Adrenal gland (tissue), 12 donors: ENCODE data around the gene NCMAP. TPM values are rescaled to one million over a fixed set of nuclear protein-coding genes. Genes with fewer than 3 reads are reported as not detected.
A peak's percentile ranks its signal among the peaks of the same experiment; 100 is the strongest.
"Not testable (repeated sequence)": the region's sequence is repeated elsewhere in the genome, so short reads cannot be mapped to it uniquely, and the experiment has no call there.

Source experiments
- DNase-seq, 7 donors: peaks; one replicate each; pipeline ENCODE4 v3.0.0-alpha.2; 2019 to 2020
- H3K27ac ChIP-seq, 5 donors: fragments of 200-600 bp; sonication (generic) in 4 of 5; 1 replicate in 3 of 5; 2 replicates in 2 of 5; pipeline versions ENCODE4 v1.5.1 to v1.8.0; 2016 to 2020; ENCODE audit warnings: mild to moderate bottlenecking in 1 of 5
- H3K27me3 ChIP-seq: fragments of 200-600 bp; 2 replicates; pipeline ENCODE4 v1.8.0; 2021
- H3K36me3 ChIP-seq, 2 donors: fragments of 200-600 bp; replicated peaks in 1 of 2; 1 replicate in 1 of 2; 2 replicates in 1 of 2; pipeline versions ENCODE4 v1.5.1 to v1.8.0; 2018 to 2022
- H3K4me1 ChIP-seq, 2 donors: fragments of 200-600 bp; replicated peaks in 1 of 2; 1 replicate in 1 of 2; 2 replicates in 1 of 2; pipeline versions ENCODE4 v1.5.1 to v1.8.0; 2018 to 2021
- H3K4me3 ChIP-seq, 4 donors: fragments of 200-600 bp; sonication (generic) in 3 of 4; one replicate each; pipeline ENCODE4 v1.5.1; 2016 to 2018
- H3K9me3 ChIP-seq, 3 donors: fragments of 200-600 bp; sonication (generic) in 1 of 3; replicated peaks in 1 of 3; 1 replicate in 2 of 3; 2 replicates in 1 of 3; pipeline versions ENCODE4 v1.5.1 to v1.8.0; 2016 to 2021
- CTCF ChIP-seq, 6 experiments: fragments of 450-650 bp in 4 of 6; fragments of 200-600 bp in 2 of 6; sonication (generic) in 1 of 6; IDR thresholded peaks; 1 replicate in 5 of 6; 2 replicates in 1 of 6; pipeline versions ENCODE4 v1.5.1 to v1.8.0; 2016 to 2021; ENCODE audit warnings: antibody characterized with exemption in 6 of 6, mild to moderate bottlenecking in 2 of 6, moderate library complexity in 1 of 6
- POLR2A ChIP-seq, 2 donors: fragments of 450-650 bp; IDR thresholded peaks; one replicate each; pipeline ENCODE4 v1.6.1; 2017; ENCODE audit warnings: antibody characterized with exemption in 2 of 2, mild to moderate bottlenecking in 2 of 2, moderate library complexity in 1 of 2
- WGBS, 4 donors: extraction: QIAGEN DNeasy Blood & Tissue Kit in 2 of 4; methylation state at CpG; one replicate each; pipeline versions ENCODE4 v1.1.5 to v1.1.7; 2013 to 2017; 5-methylcytosine and 5-hydroxymethylcytosine counted together
- intact Hi-C, 2 donors: fragments of 100-400 bp; cut with DNase I; formaldehyde crosslinking; loops; one replicate each; pipeline versions ENCODE4 v1.14.1 to v1.15.0; 2022 to 2023
- polyA plus RNA-seq, 3 donors: library from polyadenylated mRNA; stranded (reverse); fragments of 200-250 nt in 2 of 3; fragments of 350-450 nt in 1 of 3; fragmentation: Illumina TruSeq in 1 of 3; extraction: RNeasy Lipid Tissue Mini Kit (QIAGEN cat#74804) in 1 of 3; gene quantifications; one replicate each; pipeline ENCODE4 v1.2.3, GENCODE V29; 2013 to 2014
- total RNA-seq, 9 donors: library from RNA; depleted of rRNA in 4 of 9; stranded (reverse); fragments of >200 nt in 4 of 9; fragments of 120-200 nt in 1 of 9; fragmentation: NEBNext Ultra II Directional in 1 of 9; extraction: Animal tissue kit (Norgen Biotek cat#: 25700) in 1 of 9; gene quantifications; one replicate each; pipeline versions ENCODE4 v1.1.0 to v1.2.4, GENCODE V29; 2013 to 2023
- donor health status: healthy with polysubstance abuse.
- donor health status: Bipolar disorder and iron deficiency.
- donor health status: DM: yes; HTN: yes; CAD: no.
- donor health status: DM: no; HTN: no; CAD: no.
- donor health status: DM: no; HTN: no; CAD: no.
- donor health status: DM: yes; HTN: yes; CAD: no.

NCMAP gene
- total and polyA plus RNA-seq, 12 donors = under 0.01 to 0.27 (median 0.09) TPM; not detected in 7

- H3K4me1 ChIP-seq = no peaks in the 10 kb centered on the region
- TF ChIP-seq POLR2A (IDR thresholded peaks at IDR 0.05) (no peak), CTCF (IDR thresholded peaks at IDR 0.05) (no peak)
- H3K4me3 ChIP-seq = no peak overlapping the region
- 55 to 65% (median 58%) methylated on average over 2 of the region's 2 CpGs for WGBS, 4 donors
- intact Hi-C loops = no loop called here
- no peak overlapping the region for H3K27ac ChIP-seq
- H3K9me3 ChIP-seq = no peaks in the 10 kb centered on the region
- DNase-seq = no peak
- no peaks in the 10 kb centered on the region for H3K36me3 ChIP-seq
- H3K27me3 ChIP-seq = no peaks in the 10 kb centered on the region
Measured at GRCh38 chr1:24513706-24514105, 42.2 kb upstream of the NCMAP start.

GRCh38 chr1:24514946-24515345, 40.9 kb upstream of the NCMAP start:
- DNase-seq = no peak
- H3K36me3 ChIP-seq = no peaks in the 10 kb centered on the region
- no peak overlapping the region for H3K27ac ChIP-seq
- TF ChIP-seq POLR2A (IDR thresholded peaks at IDR 0.05) (no peak), CTCF (IDR thresholded peaks at IDR 0.05) (no peak)
- intact Hi-C loops = no loop called here
- no peak overlapping the region for H3K4me3 ChIP-seq
- H3K27me3 ChIP-seq = no peaks in the 10 kb centered on the region
- no peaks in the 10 kb centered on the region for H3K9me3 ChIP-seq
- H3K4me1 ChIP-seq = no peaks in the 10 kb centered on the region
- WGBS, 4 donors = 89 to 93% (median 91%) methylated on average over 5 of the region's 5 CpGs

- H3K36me3 ChIP-seq, H3K27me3 ChIP-seq, H3K9me3 ChIP-seq, H3K27ac ChIP-seq, H3K4me1 ChIP-seq, intact Hi-C loops, H3K4me3 ChIP-seq: not testable (repeated sequence)
- peak; percentile 56 to 84 (median 82) for DNase-seq
- 72 to 82% (median 75%) methylated on average over 10 to 14 of the region's 14 CpGs for WGBS, 4 donors
Measured at GRCh38 chr1:24515671-24516209, 40.1 kb upstream of the NCMAP start.

- DNase-seq = no peak
- Histone ChIP-seq H3K27ac (no peak overlapping the region), H3K9me3 (no peaks in the 10 kb centered on the region), H3K27me3 (no peaks in the 10 kb centered on the region), H3K4me1 (no peaks in the 10 kb centered on the region), H3K36me3 (no peaks in the 10 kb centered on the region), H3K4me3 (no peak overlapping the region)
- intact Hi-C loops = no loop called here
- WGBS, 4 donors = 79 to 84% (median 82%) methylated on average over 12 of the region's 12 CpGs
- TF ChIP-seq CTCF (IDR thresholded peaks at IDR 0.05) = no peak
- no peak for TF ChIP-seq POLR2A (IDR thresholded peaks at IDR 0.05)
Measured at GRCh38 chr1:24516506-24516905, 39.4 kb upstream of the NCMAP start.

GRCh38 chr1:24517898-24518297, 38.0 kb upstream of the NCMAP start:
- no peak for TF ChIP-seq POLR2A (IDR thresholded peaks at IDR 0.05)
- no peaks in the 10 kb centered on the region for H3K36me3 ChIP-seq
- DNase-seq = no peak
- H3K4me3 ChIP-seq = no peak overlapping the region
- H3K9me3 ChIP-seq = no peaks in the 10 kb centered on the region
- H3K27me3 ChIP-seq = no peaks in the 10 kb centered on the region
- H3K27ac ChIP-seq = no peak overlapping the region
- no peaks in the 10 kb centered on the region for H3K4me1 ChIP-seq
- intact Hi-C loops = no loop called here
- 77 to 85% (median 82%) methylated on average over 4 of the region's 4 CpGs for WGBS, 4 donors

- DNase-seq, intact Hi-C loops, H3K27me3 ChIP-seq, H3K9me3 ChIP-seq, H3K4me1 ChIP-seq, H3K27ac ChIP-seq, H3K4me3 ChIP-seq, H3K36me3 ChIP-seq: not testable (repeated sequence)
- 80 to 86% (median 85%) methylated on average over 5 of the region's 5 CpGs for WGBS, 4 donors
Measured at GRCh38 chr1:24520282-24520681, 35.6 kb upstream of the NCMAP start.
